GM18498 (cell line): ENCODE measurements around the gene PSMD11.
A peak's percentile ranks its signal among the peaks of the same experiment; 100 is the strongest.
"Not testable (repeated sequence)": the region's sequence is repeated elsewhere in the genome, so short reads cannot be mapped to it uniquely, and the experiment has no call there.

Experiments used
- ATAC-seq: cut with Tn5 transposase; IDR thresholded peaks from one replicate; pipeline ENCODE4 v1.9.1; 2021; ENCODE audit warnings: mild to moderate bottlenecking, moderate library complexity; ENCODE audit not compliant: unreplicated experiment

PSMD11 gene

GRCh38 chr17:32444301-32445073 lies at the start of gene PSMD11:
PSMD11 (plus strand) TSS chr17:32444510; CDS start chr17:32444524, 14 bp downstream.
- ATAC-seq = peak; percentile 93

DNA sequence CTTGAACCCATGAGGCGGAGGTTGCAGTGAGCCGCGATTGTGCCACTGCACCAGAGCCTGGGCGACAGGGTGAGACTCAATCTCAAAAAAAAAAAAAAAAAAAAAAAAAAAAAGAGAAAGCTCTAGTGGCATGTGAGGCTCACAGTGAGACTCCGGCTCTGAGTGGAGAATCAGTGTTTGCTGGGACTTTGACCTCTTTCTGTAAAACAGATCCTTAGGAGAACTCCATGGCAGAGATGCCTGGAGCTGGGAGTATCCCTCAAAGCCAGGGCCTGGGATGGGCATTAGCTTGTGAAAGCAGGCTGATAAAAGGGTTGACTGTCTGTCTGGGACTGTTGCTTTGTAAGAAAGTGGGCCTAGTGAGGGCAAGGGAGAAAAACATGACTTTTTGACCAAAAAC lies 48.0 kb upstream of the PSMD11 start:
- ATAC-seq = no peak

DNA sequence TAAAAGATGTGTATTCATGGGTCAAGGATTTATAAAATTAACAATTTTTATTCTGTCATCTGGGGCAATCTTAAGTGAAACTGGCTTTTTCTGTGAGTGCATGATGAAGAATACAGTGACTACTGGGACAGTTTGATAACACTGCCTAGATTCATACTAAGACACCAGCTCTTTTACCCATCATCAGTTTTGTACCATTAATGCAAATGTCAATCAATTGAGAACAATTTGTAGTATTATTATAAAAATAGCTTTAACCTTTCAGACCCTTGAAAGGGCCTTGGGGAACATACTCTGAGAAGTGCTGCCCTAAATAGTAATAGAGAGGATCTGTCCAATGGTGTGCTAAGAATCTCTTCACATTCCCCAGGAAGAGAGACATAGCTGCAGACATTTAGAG lies 45.4 kb upstream of the PSMD11 start:
- ATAC-seq = no peak

DNA sequence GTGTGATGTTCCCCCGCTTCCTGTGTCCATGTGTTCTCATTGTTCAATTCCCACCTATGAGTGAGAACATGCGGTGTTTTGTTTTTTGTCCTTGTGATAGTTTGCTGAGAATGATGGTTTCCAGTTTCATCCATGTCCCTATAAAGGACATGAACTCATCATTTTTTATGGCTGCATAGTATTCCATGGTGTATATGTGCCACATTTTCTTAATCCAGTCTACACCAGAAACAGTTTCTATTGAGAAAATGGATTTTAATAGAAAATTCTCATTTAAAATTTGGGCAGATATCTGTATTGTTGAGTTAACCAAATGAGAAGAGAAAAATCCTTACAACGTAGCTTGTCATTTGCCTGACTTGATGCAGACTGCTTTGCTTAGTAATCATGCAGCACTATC lies 34.2 kb upstream of the PSMD11 start:
- not testable (repeated sequence) for ATAC-seq

DNA sequence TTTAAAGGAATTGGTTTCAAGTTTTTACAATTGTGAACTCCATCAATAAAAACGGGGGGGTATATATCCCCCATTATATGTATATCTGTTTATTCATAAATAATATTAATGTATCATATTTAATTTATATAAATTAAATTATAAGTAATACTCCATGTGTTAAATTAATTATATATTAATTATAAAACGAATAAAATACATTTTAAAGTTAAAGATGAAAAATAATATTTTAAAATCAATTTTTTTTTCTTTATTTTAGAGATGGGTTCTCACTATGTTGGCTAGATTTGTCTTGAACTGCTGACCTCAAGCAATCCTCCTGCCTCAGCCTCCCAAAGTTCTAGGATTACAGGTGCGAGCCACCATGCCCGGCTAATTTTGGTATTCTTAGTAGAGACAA lies 17.4 kb upstream of the PSMD11 start:
- no peak for ATAC-seq

GRCh38 chr17:32429598-32429997 lies 14.7 kb upstream of the PSMD11 start:
- ATAC-seq = no peak

GRCh38 chr17:32440722-32441121 lies 3.6 kb upstream of the PSMD11 start:
- ATAC-seq = no peak

- no peak for ATAC-seq
Measured at GRCh38 chr17:32441886-32442285, 2.4 kb upstream of the PSMD11 start.

- no peak for ATAC-seq
Measured at GRCh38 chr17:32443827-32444300, 446 bp upstream of the PSMD11 start.

DNA sequence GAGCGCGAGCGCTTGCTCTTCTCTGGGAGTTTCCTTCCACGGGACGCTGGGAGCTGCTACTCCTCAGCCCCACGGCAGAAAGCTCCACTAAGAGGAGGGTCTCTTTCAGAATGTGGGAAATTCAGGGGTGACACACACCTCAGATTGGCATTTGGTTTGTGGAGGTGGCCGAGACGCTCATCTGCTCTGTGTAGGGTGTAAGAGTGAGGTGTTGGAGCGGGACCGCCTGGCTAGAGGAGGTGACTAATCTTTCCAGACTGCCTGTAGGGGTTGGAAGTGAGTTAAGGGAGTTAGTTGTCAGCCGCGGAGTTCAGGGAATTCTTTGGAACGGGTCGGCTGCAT lies 735 bp downstream of the PSMD11 start:
- no peak for ATAC-seq

GRCh38 chr17:32445497-32445896 lies 1.2 kb downstream of the PSMD11 start:
- ATAC-seq = no peak

GRCh38 chr17:32445971-32446370 lies 1.7 kb downstream of the PSMD11 start:
- no peak for ATAC-seq

- ATAC-seq = no peak
Measured at GRCh38 chr17:32446949-32447348, 2.6 kb downstream of the PSMD11 start.

DNA sequence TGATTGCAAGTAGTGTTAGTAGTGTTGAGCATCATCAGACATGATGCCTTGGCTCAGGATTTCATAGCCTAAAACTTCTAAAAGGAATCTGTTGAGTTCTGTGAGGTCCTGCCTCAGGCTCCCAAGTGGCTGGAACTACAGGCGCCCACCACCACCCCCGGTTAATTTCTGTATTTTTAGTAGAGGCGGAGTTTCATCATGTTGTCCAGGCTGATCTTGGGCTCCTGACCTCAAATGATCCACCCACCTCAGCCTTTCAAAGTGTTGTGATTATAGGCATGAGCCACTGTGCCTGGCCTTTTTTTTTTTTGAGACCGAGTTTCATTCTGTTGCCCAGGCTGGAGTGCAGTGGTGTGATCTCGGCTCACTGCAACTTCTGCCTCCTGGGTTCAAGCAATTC lies 5.7 kb downstream of the PSMD11 start:
- ATAC-seq = no peak

DNA sequence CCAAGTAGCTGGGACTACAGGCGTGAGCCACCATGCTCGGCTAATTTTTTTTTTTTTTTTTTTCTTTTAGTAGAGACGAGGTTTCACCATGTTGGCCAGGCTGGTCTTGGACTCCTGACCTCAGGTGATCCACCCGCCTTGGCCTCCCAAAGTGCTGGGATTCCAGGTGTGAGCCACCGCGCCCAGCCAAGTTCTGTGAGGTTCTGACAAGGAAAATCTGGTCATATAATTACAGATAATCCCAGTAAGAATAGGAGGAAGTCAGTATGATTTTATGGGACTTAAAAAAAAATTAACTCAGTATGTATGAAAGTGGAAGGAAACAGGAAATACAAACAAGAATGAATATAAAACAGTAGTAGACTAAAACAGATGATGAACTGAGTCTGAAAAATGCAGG lies 6.1 kb downstream of the PSMD11 start:
- ATAC-seq = not testable (repeated sequence)

DNA sequence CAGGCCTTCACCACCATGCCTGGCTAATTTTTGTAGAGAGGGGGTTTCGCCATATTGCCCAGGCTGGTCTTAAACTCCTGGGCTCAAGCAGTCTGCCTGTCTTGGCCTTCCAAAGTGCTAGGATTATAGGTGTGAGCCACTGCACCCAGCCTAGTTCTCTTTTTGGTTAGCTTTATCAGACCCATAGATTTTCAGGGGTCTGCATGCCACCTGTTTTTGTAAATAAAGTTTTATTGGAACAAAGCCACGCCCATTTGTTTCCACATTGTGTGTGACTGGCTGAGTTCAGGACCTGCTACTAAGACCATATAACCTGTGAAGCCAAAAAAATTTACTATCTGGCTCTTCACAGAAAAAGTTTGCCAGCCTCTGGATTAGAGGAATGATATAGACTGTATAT lies 7.6 kb downstream of the PSMD11 start:
- no peak for ATAC-seq

DNA sequence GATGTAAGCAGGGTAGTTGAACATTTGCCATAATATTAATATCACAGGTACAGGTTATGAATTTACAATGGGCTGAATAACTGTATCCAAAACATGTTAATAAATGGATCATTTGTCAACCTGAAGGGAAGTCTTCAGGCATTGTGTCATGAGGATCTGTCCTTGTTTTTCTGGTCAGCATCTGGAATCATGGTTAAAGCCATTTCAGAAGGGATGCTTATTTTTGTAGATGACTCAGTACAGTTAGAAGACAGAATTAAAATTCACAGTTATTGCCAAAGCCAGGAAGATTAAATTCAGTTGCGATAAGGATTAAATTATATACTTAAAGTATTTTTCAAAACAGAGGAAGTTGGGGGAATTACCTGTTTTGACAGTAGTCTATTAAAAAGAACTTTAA lies 8.0 kb downstream of the PSMD11 start:
- ATAC-seq = no peak

DNA sequence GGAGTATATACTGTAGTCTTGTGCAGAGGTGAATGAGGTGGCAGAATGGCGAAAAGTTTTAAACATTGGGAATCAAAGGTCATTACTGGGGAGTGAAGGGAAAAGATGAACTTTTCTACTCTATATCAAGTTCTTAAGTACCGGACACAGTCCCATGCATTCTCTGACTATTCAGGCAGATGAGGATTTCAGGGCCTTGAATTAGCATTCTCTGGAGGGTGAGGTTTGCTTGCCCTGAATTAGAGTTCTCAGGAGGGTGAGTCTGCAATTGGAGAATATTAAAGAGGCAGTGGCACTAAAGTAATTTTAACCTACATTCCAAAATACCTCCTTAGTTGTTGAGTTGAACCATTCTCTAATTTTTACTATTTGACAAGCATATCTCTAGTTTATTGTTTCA lies 9.1 kb downstream of the PSMD11 start:
- ATAC-seq = no peak

- no peak for ATAC-seq
Measured at GRCh38 chr17:32458371-32458770, 14.1 kb downstream of the PSMD11 start.

- ATAC-seq = no peak
Measured at GRCh38 chr17:32460054-32460453, 15.7 kb downstream of the PSMD11 start.

- no peak for ATAC-seq
Measured at GRCh38 chr17:32461498-32461852, 17.2 kb downstream of the PSMD11 start.

- ATAC-seq = no peak
Measured at GRCh38 chr17:32461853-32462617, 17.7 kb downstream of the PSMD11 start.
